NCI-H524 treated with DMSO at 0.1 percent for 48 hours (cell line): ENCODE measurements around the gene GNAT2.

Source experiments
- DNase-seq: peaks from one replicate; lab custom pipeline; 2025; lab: John Stamatoyannopoulos, UW

The GNAT2 gene

GRCh38 chr1:109627692-109628399 lies 8.4 kb upstream of the GNAT2 start:
- no peak for DNase-seq

DNA sequence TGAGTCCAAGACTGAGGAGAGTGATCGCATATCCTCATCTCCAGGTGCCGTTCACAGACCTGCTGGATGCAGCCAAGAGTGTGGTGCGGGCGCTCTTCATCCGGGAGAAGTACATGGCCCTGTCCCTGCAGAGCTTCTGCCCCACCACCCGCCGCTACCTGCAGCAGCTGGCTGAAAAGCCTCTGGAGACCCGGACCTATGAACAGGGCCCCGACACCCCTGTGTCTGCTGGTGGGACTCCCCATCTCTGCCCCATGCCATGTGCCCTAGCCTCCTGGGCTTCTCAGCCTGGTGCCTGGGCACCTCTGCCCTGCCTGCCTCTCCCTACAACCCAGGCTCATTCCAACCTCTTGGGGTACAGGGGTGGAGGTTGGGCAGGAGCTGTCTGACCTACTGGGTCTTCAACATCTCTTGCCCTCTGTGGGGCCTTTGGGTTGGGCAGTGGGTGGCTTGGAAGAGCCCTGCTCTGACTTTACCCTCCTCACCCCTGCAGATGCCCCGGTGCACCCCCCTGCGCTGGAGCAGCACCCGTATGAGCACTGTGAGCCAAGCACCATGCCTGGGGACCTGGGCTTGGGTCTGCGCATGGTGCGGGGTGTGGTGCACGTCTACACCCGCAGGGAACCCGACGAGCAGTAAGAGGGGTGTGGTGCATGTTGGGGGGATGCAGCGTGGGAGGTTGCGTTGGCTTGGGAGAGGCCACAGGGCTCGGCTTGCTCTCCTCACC lies 7.4 kb upstream of the GNAT2 start:
- no peak for DNase-seq

DNA sequence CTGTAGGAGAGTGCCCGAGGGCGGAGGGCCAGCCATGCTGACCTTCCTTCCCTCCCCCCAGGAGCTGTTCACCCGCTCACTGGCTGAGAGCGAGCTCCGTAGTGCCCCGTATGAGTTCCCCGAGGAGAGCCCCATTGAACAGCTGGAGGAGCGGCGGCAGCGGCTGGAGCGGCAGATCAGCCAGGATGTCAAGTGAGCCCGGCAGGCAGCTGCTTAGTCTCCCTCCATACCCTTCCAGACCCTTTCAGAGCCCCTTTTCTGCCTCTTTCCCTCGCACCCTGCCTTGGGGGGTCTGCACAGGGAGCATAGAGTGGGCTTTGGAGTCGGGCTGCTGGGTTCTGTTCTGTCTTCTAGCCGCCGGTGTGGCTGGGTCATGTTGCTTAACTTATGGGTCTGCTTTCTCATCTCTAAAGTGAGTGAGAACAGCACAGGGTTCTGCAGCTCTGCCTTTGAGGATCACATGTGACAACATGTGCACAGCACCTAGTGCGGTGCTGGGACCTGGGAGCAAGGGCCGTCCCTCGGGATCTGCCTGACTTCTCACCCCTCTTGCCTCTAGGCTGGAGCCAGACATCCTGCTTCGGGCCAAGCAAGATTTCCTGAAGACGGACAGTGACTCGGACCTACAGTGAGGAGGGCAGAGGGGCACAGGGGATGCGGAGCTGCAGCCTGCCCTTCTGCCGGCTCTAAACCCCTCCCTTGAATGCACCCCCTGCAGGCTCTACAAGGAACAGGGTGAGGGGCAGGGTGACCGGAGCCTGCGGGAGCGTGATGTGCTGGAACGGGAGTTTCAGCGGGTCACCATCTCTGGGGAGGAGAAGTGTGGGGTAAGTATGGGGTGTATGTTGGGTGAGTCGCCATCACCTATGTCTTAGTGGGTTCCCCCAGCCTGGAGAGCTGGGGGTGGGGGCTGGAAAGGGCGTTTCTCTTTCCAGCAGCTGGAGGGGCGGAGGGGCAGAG lies 6.5 kb upstream of the GNAT2 start:
- no peak for DNase-seq

DNA sequence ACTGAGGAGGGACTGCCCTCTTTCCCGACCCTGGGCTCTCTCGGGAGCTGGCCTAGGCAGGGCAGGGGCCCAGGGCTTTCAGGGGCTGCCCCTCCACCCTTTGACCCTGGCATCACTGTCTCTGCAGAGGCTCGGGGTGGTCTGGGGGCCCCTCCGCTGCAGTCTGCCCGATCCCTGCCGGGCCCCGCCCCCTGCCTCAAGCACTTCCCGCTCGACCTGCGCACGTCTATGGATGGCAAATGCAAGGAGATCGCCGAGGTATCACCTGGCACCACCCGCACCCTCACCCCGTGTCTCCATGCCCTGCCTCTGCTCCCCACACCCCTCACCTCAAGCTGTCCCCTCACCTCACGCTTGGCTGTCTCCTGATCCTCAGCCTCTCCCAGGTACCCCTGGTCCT lies 5.8 kb upstream of the GNAT2 start:
- DNase-seq, result no peak

- DNase-seq, result no peak
Measured at GRCh38 chr1:109624201-109625010, 5.0 kb upstream of the GNAT2 start.

DNA sequence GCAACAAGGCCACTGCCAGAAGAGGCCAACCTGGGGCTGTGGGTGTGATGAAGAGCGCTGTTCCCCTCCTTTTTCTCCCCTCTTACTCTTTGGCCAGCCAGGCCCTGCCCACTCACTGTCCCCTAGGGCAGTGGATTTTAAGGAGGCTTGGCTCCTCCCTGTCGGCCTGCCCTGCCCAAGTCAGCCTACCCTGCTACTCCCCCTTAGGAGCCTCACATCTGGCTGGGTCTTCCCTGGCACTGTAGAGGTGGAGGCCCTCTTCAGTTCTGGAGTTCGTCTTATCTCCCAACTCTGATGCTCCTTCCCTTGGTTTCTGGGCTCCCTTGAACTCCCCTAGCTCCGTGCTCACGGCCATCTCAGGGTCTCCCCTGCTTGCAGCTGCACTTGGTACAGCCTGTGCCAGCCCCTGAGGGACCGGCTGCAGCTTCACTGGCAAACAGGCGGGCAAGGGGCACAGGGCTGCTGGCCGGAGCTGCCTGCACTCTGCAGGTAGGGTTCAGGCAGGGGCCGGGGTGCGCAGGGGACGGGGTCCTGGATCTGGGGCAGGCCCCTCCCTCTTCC lies 4.3 kb upstream of the GNAT2 start:
- no peak for DNase-seq

- no peak for DNase-seq
Measured at GRCh38 chr1:109622895-109623294, 3.5 kb upstream of the GNAT2 start.

GRCh38 chr1:109622137-109622892 lies 2.9 kb upstream of the GNAT2 start:
- no peak for DNase-seq

- no peak for DNase-seq
Measured at GRCh38 chr1:109621379-109622136, 2.1 kb upstream of the GNAT2 start.

- DNase-seq, result peak; percentile 53
Measured at GRCh38 chr1:109620841-109621286, 1.4 kb upstream of the GNAT2 start.

DNA sequence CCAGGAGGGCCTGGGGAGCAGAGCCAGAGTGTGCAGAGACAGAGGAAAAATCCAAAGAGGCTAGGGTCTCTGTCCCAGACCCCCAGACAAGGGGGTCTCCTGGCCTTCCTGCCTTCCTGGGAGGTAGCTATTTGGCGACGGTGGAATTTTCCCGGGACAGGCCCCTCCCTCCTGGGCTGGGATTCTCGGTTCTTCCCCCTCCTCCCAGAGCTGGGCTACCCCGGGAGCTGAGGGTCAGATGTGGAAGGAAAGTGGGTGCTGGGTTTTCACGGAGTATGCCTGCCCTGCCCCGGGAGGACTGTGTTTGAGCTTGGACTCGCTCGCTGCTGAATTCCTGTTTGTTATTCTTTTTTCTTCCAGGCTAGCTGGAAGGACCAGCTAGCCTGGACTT lies 980 bp upstream of the GNAT2 start:
- DNase-seq, result no peak

DNA sequence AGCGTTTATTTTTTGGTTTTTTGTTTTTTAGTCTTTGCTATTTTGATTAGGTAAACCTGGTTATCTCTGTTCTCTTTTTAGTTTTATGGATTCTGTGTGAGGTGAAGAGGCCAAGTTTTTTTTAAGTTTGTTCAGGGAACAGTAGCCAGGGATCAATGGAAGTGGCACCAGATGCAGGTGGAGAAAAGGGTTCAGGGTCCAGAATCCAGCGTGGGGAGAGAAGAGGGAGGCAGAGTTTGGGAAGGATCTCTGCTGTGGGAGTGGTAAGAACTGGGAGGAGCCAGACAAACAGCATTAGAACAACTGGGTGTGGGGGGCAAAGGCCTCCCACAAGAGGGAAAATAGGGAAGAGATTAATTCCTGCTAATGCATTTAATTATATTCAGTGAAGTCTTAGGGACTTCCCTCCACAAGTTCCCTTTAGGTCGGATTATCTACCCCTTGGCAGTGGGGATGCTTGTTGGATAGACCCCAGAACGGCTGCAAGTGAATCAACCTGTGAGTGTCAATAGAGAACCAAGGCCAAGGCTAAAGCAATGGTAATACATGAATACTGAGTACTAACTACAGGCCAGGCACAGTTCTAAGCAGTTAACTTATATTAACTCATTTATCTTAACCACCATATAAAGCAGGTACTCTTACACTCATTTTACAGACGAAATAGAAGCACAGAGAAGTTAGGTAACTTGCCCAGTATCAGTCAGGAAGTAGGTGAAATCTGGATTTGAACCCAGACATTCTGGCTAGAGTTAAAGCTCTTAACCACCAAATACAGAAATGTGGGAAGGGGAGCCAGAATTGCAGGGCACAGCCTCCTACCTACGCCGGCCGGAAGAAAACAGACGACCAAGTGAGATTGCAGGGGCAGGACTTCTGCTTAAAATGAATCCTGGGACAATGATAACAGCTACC lies 498 bp downstream of the GNAT2 start:
- DNase-seq, result no peak

DNA sequence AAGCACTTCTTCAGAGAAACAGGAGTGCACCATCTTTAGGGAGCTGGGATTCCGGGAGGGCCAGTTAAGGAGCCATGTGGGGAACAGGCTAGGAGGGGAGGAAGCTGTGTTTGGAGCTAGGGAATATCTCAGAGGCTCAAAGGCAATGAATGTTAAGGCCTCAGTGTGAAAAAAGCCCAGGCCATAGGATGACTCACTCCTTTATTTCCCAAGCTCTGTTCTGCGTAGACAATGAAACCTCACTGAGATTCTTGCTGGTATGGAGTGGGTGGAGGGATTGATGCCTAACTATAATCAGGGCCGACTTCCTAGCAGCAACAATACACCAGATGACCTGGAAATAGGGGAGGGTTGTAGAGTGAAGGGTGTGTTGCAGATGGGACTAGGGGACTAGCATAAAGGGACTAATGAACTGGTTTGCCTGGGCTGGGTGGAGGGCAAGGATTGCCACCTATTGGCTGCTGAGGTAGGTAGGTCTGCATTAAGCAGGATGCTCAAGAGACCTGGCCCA lies 2.1 kb downstream of the GNAT2 start:
- no peak for DNase-seq

DNA sequence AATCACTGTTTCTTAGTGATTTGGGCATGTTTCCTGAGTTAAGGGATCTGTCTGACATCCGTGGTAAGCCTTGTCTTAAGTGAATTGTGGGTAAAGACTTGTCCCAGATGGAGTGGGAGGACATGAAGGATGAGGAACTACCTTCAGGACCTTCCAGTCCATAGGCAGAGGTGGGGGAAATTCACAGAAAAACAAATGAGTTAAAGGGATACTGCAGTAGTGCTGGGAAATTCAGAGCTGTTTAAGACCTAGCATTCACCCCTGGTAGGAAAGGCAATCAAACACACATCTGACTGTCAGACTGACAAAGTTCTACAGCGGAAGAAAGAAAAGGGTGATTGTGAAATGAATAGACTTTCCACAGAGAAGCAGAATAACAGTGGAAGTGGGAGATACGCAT lies 3.0 kb downstream of the GNAT2 start:
- DNase-seq, result no peak

DNA sequence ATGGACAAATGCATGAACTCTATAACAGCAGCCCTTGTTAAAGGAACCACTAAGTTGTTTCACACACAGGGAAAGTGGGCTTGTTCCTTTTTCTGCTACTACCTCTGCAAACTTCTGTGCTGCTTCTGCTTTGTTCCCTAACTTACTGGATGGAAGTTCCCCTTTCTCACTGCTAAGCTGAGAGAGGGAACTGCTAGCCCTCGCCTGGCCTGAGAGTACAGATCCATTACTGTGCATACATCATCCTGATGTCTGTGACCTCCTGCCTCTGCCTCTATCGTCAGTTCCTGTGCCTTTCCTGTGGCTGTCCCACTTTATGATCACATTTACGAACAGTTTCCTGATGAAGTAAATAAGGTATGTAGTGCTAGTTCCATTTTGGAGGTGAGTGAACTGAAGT lies 3.5 kb downstream of the GNAT2 start:
- no peak for DNase-seq

DNA sequence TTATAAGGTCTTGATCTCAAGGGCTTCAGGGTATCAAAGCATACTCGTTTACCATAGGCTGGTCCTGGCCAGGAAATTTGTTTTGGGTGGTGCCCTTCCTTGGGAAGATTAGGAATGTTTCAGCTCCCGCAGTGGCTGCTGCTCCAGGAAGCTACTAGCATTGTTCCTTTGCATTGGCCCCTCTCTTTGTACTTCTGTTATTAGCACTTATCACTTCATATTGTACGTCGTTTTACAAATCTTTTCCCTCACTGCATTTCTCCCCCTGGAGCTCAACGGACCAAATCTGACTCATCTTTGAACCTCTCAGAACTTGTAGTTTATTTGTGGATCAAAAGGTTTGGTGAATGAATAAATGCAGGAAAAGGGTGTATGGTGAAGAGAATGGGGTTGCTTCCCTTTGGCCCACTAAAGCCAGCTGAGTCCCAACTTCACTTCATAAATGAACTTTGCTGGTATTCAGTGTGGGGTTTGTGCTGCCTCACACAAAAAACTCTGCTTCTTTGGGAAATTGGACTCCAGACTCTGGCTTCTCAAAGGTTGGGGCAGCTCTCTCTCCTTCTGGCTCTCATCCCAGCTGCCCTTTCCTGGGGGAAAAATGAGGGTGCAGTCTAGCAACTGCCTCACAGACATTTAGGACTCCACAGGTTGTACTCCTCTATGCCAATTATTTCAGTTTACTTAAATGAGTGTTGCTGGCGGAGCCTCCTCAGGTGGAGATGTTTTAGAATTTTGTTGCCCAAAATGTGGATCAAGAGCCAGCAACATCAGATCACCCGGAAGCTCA lies 5.9 kb downstream of the GNAT2 start:
- no peak for DNase-seq

DNA sequence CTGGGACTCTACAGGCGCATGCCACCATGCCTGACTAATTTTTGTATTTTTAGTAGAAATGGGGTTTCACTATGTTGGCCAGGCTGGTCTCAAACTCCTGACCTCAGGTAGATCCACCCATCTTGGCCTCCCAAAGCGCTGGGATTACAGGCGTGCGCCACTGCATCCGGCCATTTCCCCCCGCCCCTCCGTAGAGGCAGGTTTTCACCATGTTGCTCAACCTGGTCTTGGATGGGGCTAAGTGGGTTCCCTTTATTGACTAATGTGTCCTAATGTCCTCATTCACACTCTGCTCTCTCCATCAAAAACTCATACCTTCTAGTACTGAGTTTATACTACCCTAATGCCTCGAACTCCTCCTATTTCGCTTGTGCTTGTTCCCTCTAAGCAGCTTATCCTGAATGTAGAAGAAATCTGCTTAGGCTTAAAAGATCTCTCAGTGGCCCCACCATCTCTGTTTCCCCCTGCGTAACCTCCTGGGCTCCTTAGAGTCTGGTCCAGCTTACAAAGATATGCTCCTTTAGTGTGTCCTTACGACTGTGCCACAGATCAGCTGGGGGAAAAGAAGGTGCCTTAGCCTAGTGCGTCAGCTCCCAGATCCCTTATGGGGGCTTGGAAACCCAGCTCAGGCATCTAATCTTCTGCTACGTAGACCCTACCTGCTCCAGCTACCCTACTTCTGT lies 8.0 kb downstream of the GNAT2 start:
- no peak for DNase-seq
